ENCODE measurements around the gene C14orf180.

Gene C14orf180

DNA sequence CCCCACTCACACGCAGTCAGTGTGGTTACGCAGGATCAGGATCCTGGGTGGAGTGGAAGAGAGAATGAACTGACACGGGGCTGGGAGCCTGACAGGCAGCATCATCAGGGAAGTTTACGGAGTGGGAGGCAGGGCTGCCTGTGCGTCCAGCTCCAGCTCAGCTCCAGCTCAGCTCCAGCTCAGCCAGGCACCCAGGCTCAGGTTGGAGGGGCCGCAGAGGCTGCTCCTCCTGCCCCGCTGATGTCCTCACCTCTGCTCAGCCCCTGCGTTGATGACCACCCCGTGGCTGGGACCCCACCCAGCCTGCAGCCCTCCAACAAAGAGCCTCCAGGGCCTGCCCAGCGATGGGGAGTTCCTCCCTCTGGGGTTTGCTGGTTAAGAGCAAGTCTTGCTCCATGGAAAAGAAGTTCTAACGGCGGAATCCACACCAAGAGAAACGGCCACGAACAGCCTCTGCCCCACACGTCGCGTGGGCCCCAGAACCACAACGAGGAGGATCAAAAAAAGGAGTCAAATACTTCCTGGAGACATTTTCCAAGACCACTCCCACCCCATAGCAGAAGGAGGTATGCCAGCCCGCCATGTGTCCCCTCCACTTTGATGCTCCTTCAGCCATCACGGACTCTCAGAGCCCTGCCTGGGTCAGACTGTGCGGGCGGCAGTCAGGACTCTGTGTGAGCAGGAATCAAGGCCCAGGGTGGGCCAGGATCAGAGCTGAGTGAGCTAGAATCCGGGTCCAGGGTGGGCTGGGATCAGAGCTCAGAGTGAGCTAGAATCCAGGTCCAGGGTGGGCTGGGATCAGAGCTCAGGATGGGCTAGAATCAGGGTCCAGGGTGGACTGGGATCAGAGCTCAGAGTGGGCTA lies 17.7 kb upstream of the C14orf180 start:
- no peak for DNase-seq

DNA sequence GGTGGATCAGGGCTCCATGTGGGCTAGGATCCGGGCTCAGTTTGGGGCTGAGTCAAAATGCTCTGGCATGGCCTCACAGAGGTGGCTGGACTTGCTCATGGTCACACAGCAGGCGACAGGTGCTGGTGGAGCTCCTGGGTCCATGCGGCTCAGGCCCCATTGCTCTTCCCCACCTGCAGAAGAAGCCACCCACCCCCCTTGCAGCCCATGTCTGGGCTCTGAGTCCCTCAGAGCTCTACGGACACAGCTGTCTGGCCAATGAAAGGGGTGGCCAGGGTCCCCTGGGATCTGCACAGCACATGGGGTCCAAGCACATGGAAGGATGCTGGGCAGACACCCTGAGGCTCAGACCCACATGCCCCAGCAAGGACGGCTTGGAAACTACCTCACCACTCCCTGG lies 17.0 kb upstream of the C14orf180 start:
- no peak for DNase-seq

DNA sequence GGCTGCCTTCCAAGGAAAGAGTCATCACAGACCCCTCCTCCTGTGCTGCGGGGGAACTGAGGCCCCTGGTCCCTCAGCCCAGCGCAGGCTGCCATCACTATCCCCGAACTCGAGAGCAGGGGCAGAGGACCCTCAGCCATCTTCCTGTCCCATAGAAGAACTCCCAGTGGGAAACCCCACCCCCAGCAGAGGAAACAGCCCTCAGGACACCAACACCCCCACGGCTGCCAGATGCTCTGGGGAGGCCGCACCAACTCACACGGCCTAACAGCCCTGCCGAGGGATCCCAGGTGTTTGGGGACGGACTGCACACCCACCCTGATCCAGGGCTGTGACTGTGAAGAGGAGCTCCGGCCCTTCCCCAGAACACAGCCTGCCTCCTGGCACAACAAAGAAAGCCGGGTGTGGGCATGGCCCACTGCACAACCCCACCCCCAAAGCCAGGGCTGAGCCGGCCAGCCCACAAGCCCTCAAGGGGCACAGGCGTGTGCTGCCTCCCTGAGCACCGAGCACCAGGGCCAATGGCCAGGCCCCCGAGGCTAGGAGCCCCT lies 16.3 kb upstream of the C14orf180 start:
- no peak for DNase-seq

DNA sequence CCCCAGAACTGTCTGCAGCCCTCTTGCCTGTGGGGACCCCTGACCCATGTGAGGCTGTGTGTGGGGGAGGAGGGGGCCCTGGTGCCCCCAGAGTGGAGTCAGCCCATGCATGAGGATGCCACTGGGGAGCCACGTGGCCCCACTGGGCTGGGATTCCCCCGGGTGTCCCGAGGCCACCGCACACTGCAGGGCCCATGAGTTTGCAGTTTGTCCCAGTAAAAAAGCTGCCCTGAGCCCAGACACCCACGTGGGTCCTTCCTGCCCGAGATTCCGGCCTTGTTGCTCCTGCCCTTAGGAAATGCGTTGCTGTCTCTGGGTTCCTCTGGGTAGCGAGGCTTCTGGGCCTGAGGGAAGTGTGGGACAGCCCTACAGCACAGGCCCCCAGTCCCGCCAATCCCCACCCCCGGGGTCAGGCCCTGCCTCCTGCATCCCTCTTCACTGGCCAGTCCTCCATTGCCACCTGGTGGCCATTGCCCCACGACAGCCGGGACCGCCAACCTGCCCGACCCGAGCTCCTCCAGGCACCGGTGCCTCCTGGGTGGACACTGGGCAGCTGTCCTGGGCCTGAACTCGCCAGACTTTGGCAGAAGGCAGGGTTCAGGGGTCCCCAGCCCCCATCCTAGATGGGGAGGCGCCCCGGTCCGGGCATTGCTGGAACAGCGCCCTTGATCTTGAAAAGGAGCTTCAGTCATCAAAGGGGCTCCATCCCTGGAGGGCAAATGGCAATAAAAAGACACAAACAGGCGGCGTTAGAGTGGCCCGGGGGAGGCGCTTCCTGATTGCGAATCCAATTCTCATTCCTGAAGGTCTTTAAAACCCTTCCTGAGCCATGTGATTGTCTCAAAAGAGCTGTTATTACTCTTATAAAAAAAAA lies 15.6 kb upstream of the C14orf180 start:
- DNase-seq = peak; percentile 53

DNA sequence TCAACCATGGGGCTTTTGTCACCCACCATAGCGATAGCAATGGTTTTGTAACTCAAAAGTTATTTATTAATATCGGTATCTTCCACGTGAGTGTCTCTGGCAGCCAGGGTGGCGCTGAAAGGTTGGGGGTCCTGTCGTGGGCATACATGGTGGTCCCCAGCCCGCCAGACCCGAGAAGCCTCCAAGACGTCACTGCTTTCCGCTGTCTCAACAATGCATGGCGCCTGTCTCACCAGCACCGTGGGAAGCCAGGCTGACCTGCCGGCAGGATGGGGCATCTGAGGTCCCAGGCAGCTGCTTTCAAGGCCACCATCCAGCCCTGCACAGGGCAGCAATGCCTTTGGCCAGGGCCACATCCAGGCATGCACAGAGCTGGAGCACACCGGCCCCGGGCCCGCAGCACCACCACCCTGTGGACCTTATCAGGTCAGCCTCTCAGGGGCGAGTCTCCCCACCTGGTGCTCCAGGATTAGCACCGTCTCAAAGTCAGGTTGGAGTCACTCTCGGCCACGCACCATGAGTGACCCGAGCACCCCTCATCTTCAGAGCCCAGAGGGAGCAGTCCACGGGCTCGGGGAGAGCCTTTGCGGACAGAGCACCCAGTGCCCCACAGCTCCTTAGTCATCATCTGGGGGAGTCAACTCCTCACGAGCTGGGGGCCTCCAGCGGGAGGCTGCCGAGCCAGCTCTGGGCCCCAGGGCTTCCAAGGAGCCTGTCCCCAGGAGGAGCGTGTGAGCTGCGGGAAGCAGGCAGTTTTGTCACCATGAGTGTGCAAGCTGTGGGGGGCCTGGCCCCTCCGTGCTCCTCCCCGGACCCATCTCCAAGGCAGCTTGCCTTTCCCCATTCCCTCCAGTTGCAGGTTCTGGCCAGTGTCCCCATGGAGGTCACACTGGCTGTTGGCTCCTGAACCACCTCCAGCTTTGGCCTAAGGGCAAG lies 14.6 kb upstream of the C14orf180 start:
- DNase-seq = no peak

DNA sequence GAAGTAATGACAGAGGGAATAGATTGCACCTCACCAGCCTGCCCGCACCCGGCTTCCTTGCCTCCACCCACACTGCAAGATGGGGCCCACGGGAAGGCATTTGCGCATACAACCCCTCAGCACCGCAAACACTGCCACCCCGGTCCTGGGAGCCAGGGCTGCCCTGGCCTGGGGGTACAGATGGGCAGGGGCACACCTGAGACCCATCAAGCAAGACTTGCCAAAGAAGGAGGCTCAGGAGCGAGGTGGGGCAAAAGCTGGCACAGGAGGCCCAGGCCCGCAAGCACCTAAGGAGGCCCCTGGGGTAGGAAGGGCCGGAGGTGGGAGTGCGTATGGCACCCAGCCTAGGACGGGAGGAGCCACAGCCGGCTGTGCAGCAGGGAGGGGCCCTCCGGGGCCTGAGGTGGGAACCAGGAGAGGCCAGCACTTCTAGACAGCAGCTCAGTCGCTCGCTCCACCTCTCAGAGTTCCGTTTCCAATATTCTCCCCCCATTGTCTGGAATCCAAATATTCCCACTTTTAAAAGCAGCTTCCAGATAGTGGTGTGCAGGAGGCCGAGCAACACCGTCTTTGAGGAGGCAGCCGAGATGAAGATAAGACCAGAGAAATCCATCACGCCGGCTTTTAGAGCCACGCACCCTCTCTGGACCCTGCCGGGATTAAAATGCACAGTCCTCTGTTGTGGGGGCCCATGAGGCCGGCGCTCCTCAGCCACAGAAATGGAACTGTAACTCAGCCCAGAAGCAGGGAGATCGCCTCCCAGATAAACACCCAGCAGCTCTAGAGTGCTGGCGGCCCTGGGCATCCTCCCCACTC lies 12.2 kb upstream of the C14orf180 start:
- no peak for DNase-seq

DNA sequence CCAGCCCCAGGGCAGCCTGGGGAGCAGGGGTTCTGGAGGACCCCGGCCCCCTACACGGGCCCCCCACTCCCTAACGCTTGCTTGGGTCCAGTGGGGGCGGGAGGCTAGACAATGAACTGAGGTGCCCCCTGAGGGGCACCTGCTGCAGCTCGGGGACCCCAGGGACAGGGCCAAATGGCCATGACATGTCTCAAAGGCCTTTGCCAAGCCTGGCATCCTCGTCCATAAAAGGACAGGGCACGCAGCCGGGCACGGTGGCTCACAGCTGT lies 11.7 kb upstream of the C14orf180 start:
- DNase-seq = no peak

DNA sequence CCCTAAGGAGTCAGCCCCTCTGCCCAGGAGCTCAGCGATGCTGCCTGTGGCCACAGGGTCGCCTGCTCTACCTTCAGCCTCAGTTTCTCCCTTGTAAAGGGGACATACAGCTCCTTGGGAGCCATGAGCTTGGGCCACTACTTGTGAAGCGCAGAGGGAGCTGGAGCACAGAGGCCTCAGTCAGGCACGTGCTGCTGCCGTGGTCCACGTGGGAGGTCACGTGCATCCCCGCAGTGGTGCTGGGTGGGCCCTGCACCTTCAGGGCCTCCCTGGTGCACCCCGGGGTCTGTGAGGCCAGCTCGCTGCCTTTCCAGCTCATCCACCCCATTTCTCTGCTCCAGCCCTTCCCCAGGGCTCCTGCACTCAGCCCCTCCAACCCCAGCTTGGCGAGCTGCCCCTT lies 10.9 kb upstream of the C14orf180 start:
- DNase-seq = no peak

DNA sequence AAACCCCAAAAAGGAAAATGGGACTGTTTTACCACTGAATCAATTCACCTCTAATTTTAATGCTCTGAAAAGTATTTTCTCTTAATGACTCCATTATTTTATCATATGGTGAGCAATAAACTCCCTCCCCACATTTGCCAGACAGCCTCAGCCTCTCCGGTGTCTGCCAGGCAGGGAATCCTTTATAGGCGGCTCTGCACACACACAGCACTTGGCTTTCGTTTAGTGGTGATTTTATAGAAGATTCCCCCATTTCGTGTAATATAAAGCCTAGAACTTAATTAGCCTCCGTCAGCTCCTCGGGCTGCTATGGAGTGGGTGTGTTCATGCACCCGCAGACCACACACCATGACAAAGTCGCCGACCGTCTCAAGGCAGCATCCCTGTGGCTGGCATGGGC lies 10.1 kb upstream of the C14orf180 start:
- no peak for DNase-seq

DNA sequence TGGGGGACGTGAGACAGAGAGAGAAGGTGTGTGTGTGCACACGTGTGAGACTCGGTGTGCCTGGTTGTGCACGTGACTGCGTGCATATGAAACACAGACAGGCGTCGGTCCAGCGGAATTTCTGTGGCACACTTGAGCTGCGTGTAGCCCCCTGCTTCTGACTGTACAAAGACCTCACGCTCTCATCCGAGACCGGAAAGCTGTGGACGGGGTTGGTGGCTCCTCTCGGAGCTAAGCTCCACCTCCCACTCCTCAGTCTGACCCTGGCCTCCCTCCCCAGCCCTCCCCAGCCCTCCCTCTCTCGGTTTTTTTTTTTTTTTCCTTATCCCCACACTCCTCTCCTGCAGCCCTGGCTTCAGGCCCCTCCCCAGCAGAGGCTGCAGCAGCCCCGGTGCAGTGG lies 8.3 kb upstream of the C14orf180 start:
- no peak for DNase-seq

DNA sequence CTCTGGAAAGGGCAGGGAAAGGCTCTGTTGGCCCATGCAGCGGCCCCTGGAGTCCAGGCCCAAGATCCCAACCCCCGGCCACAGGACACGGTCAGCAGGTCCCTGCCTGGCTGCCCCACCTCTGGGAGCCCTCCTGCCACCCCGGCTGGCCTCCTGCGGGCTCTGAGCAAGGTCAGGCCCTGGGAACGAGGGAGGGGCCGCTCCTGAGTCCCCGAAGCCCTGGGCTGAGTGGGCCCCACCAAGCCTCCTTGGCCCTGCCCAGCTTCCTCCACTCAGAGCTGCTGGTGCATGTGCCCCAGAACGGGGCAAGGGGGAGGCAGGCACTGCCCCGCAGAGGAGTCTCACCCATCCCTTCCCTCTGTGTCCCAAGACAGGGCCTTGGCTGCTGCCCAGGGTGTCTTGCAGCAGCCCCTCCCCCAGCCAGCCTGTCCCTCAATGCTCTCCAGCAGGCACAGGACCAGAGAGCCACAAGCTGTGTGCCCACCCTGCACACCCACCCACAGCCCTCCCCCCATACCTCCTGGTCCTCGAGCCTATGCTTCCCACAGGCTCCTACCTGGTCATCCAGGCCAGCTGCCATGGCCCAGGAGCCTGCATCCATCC lies 7.4 kb upstream of the C14orf180 start:
- no peak for DNase-seq

DNA sequence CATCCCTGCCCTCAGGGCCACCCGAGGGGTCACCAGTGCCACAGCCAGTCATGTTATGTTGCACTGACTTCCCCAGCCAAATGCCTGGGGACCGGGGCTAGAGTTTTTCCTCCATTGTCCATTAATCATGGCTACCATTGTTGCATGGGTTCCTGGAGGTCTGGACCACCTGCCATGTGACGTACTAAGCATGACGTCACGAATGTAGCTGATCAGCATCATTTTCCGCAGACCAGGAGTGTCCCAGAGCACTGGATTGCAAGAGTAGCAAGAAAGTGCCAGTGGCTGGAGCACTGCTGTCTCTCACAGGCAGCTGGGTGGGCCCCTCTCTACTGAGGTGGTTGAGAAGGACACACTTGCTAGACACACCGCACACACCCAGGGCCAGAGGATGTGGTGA lies 6.9 kb upstream of the C14orf180 start:
- no peak for DNase-seq

DNA sequence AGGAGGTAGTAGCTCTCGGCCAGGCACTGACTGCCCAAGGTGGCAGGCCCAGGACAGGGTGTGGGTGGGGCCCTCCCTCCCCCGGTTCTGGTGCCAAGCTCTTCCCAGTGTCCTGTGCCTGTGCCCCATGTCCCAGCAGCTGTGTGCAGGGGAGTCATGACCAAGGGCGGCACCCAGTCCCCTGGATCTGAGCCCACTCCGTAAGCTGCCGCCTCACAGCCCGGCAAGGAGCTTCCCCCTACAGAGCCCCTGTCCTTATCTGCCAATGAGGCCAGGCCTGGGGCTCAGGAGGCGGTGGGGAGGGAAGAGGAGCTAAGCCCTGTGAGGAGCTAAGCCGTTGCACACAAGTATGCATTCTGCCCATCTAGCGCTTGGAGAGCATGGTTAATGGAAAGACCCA lies 5.6 kb upstream of the C14orf180 start:
- no peak for DNase-seq

DNA sequence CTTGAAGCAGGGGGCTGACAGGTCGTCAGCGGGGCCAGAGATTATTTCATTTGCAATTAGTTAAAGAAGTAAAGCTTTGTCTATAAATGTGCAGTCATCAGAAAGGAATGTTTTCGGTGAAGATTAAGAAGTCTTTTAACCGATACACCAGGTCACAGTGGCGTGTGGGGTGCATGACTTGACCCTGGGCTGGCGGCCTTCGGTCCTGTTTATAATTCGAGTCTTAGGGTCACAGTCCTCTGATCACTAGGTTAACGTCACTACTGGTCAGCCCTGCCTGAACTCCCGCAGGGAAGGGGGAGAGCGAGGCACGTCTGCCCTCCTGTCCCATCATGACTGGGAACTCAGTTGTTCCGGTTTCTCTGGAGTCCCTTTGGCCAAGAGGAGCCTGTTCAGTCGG lies 5.0 kb upstream of the C14orf180 start:
- no peak for DNase-seq

DNA sequence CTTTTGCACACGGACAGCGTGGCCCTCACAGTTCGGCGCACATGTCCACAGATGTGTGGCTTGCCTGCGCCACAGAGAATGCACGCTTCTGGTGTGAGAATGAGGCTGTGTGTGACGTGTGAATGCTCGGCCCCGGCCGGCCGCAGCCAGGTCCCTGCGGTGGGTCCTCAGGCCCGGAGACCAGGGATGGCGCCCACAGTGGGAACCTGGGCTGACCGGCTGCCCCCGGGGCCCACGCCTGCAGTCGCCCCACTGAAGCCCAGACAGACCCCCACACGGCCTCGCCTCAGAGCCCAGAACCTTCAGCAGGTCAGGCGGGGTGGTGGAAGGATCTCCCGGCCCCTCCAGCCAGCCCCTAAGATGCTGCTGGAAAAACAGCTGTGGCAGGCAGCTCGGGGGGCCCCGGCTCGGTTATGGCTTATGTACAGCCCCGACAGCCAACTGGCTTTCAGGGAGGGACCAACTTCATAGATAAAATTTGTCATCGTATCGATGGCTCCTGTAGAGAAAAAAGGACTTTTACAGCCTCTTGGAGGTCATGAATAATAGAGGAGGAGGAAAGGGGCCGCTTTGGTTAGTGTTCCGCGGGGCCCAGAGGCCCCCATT lies 4.5 kb upstream of the C14orf180 start:
- DNase-seq = no peak

DNA sequence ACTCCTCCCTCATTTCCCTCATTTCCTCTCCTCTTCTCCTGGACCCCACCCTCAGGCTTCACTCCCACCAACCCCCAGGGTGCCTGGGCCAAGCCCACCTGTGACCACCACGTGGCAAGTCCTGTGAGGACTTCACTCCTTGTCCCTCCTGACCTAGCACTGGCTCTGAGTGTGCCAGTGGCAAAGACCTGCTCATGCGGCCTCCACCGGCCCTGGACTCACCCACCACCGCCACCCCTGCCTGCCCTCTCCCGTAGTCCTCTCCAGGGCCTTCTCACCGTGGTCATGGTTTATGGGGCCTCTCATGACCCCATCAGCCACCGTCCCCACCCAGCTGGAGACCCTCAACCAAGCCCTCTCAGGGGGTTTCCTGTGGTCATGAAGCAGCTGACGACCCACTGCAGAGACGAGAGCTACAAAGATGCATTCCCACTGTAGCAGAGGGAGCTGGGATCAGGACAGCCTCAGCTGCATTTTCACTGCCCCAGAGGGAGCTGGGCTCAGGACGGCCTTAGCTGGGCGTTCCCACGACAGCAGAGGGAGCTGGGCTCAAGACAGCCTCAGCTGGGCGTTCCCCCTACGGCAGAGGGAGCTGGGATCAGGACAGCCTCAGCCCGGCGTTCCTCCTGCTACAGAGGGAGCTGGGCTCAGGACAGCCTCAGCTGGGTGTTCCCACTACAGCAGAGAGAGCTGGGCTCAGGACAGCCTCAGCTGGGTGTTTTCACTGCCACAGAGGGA lies 3.2 kb upstream of the C14orf180 start:
- no peak for DNase-seq

DNA sequence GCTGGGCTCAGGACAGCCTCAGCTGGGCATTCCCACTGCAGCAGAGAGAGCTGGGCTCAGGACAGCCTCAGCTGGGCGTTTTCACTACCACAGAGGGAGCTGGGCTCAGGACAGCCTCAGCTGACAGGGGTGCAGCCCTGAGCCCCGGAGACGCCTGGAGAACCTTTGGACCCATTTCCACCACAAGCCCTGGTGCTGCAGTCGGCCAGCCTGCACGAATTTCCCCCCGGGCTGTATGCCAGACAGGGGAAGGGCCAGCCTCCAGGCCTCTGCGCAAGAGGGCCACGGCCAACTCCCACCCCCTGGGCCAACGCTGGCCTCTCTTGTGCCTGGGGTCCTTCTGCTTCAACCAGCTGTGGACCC lies 2.6 kb upstream of the C14orf180 start:
- DNase-seq = no peak

DNA sequence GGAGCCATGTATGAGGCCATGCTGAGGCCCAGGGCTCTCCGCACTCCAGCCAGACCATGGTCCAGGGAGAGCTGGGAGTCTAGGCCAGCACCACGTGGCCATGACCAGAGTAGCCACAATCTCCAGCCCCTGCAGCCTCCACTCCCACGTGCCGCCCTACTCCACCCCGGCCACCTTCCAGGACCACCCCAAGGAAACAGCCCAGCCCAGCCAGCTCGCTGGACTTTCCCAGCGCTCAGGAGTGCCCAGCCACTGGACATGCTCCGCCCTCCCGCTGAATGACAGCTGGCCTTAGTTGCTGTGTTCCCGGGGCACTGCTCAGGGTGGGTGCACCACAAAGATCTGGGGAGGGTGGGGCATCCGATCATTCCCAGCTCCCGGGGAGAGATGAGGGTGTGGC lies 2.1 kb upstream of the C14orf180 start:
- DNase-seq = no peak

DNA sequence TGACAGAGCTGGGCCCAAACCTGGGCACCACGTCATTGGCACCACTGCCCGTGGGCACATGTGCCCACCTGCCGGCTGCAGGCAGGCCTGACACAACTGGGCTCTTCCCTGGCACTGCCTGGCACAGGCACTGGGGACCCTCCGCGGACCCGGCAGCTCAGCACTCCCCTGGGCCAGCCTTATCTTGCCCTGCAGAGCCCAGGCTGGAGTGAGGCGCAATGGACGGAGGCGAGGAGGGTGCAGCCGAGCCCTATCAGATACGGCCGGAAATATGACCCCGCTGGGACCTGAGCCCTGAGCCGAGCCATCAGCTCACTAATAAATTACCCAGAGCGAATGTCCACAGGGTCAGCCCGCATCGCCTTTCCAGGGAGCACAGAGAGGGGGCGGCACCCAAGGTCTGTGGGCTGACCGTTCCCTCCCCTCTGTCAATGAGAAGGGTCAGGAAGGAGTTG lies 1.7 kb upstream of the C14orf180 start:
- DNase-seq = no peak

DNA sequence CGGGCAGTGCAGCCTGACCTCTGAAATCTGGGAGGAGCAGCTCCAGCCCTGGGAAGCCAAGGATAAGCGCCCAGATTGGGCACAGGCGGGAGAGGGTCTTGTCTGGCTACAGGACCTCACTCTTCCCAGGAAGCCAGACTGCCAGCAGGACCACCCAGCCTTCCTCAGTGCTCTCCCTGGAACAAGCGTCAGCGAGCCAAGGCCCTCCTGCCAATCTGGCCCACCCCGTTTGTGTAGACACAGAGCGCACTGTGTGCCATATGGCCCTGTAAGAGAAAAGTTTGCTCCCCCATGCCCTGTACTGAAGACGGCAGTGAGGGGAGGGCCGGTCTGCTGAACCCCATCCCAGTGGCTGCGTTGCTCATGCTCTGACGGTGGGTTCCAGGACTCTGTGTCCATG lies 1.2 kb upstream of the C14orf180 start:
- DNase-seq = no peak

Data from CD4-positive, alpha-beta T cell treated with Interleukin-15 for 1 hour (primary cell).